Trophoblast cell (in vitro differentiated cells and primary cell): ENCODE measurements around the gene ZNF853.
"Not testable (repeated sequence)": the region's sequence is repeated elsewhere in the genome, so short reads cannot be mapped to it uniquely, and the experiment has no call there.

Experiments
- DNase-seq, 2 donors: peaks; one replicate each; pipeline ENCODE4 v3.0.0-alpha.2; 2016
- H2AFZ ChIP-seq: 2 replicates; pipeline ENCODE4 v1.6.1; 2013; ENCODE audit warnings: low read length, moderate library complexity, mild to moderate bottlenecking; ENCODE audit not compliant: insufficient read depth, poor library complexity
- H2AK5ac ChIP-seq: 2 replicates; pipeline ENCODE4 v1.6.1; 2013; ENCODE audit warnings: mild to moderate bottlenecking, low read length
- H2BK120ac ChIP-seq: 2 replicates; pipeline ENCODE4 v1.6.1; 2013; ENCODE audit warnings: low read length, mild to moderate bottlenecking, moderate library complexity; ENCODE audit not compliant: insufficient read depth, poor library complexity
- H2BK12ac ChIP-seq: 2 replicates; pipeline ENCODE4 v1.6.1; 2013; ENCODE audit warnings: mild to moderate bottlenecking, low read length, moderate library complexity
- H2BK5ac ChIP-seq: 2 replicates; pipeline ENCODE4 v1.6.1; 2013; ENCODE audit warnings: low read length, low read depth, moderate library complexity, mild to moderate bottlenecking; ENCODE audit not compliant: poor library complexity
- H3K14ac ChIP-seq: 2 replicates; pipeline ENCODE4 v1.6.1; 2013; ENCODE audit warnings: mild to moderate bottlenecking, low read length
- H3K18ac ChIP-seq: 2 replicates; pipeline ENCODE4 v1.6.1; 2013; ENCODE audit warnings: mild to moderate bottlenecking, low read length
- H3K23ac ChIP-seq: 2 replicates; pipeline ENCODE4 v1.6.1; 2013; ENCODE audit warnings: low read length
- H3K27ac ChIP-seq: 2 replicates; pipeline ENCODE4 v1.5.1; 2013; ENCODE audit warnings: low read depth, mild to moderate bottlenecking, inconsistent platforms, low read length, moderate library complexity
- H3K27me3 ChIP-seq: 2 replicates; pipeline ENCODE4 v1.6.1; 2013; ENCODE audit warnings: inconsistent platforms, mild to moderate bottlenecking, low read length, moderate library complexity; ENCODE audit not compliant: insufficient read depth
- H3K36me3 ChIP-seq, 2 experiments: 1 replicate in 1 of 2; 2 replicates in 1 of 2; pipeline ENCODE4 v1.6.1; 2013; ENCODE audit warnings: low read length in 2 of 2, mild to moderate bottlenecking in 2 of 2, moderate library complexity in 1 of 2; ENCODE audit not compliant: insufficient read depth in 2 of 2, control insufficient read depth in 1 of 2
- H3K4ac ChIP-seq: 2 replicates; pipeline ENCODE4 v1.6.1; 2013; ENCODE audit warnings: low read depth, mild to moderate bottlenecking, low read length, moderate library complexity
- H3K4me1 ChIP-seq, 2 experiments: 1 replicate in 1 of 2; 2 replicates in 1 of 2; pipeline ENCODE4 v1.6.1; 2013; ENCODE audit warnings: low read length in 2 of 2, mild to moderate bottlenecking in 2 of 2, moderate library complexity in 1 of 2; ENCODE audit not compliant: insufficient read depth in 2 of 2, control insufficient read depth in 1 of 2
- H3K4me2 ChIP-seq: 2 replicates; pipeline ENCODE4 v1.6.1; 2013; ENCODE audit warnings: inconsistent platforms, mild to moderate bottlenecking, low read length, moderate library complexity
- H3K4me3 ChIP-seq: 2 replicates; pipeline ENCODE4 v1.5.1; 2013; ENCODE audit warnings: mild to moderate bottlenecking, low read depth, low read length, inconsistent platforms
- H3K79me1 ChIP-seq: one replicate; pipeline ENCODE4 v1.6.1; 2013; ENCODE audit warnings: low read length
- H3K79me2 ChIP-seq: 2 replicates; pipeline ENCODE4 v1.6.1; 2013; ENCODE audit warnings: low read length, mild to moderate bottlenecking; ENCODE audit not compliant: control insufficient read depth, insufficient read depth, poor library complexity
- H3K9ac ChIP-seq: 2 replicates; pipeline ENCODE4 v1.6.1; 2013; ENCODE audit warnings: mild to moderate bottlenecking, low read length
- H3K9me3 ChIP-seq: 2 replicates; pipeline ENCODE4 v1.6.1; 2013; ENCODE audit warnings: low read depth, mild to moderate bottlenecking, control low read depth, inconsistent platforms, low read length; ENCODE audit not compliant: insufficient read depth
- H4K12ac ChIP-seq: 2 replicates; pipeline ENCODE4 v1.6.1; 2013; ENCODE audit warnings: low read depth, mild to moderate bottlenecking, low read length, moderate library complexity
- H4K8ac ChIP-seq: 2 replicates; pipeline ENCODE4 v1.6.1; 2013; ENCODE audit warnings: low read depth, mild to moderate bottlenecking, low read length, moderate library complexity
- H4K91ac ChIP-seq: one replicate; pipeline ENCODE4 v1.6.1; 2013; ENCODE audit warnings: low read depth, mild to moderate bottlenecking, low read length, moderate library complexity
- whole genome bisulfite sequencing: extraction: QIAGEN DNeasy Blood & Tissue Kit; methylation state at CpG from one replicate; pipeline ENCODE4 v1.1.7; 2013; ENCODE audit warnings: missing lambda C conversion rate; ENCODE audit not compliant: insufficient read length, insufficient coverage; ENCODE audit errors: extremely low coverage; 5-methylcytosine and 5-hydroxymethylcytosine counted together

ZNF853 gene

DNA sequence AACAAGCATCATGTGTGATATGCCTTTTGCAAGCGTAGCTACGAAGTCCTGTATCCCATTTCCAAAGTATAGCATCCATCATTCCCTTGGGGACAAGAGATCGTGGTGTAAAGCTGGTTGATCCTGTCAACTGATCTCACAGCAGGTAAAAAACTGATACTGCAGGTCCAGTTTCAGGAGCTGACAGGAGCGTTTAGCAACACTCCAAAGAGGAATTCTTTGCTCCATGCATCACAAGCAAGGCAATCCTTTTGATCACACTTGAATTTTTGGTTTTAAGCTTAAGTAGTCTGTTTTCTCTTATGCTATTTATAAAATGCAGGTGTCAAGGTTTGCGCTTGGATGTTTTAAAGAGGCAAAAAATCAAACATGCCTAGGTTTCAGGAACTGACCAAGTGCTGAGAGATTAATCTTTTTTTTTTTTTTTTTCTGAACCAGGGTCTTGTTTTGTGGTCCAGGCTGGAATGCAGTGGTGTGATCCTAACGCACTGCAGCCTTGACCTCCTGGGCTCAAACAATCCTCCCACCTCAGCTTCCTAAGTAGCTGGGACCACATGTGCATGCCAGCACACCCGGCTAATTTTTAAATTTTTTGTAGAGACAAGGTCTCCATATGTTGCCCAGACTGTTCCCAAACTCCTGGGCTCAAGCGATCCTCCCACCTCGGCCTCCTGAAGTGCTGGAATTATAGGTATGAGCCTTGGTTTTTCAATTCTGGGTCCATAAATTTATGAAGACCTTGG, 40.0 kb upstream of the ZNF853 start:
- no peak overlapping the region for H3K4me2 ChIP-seq
- H4K91ac ChIP-seq, result no peak overlapping the region

DNA sequence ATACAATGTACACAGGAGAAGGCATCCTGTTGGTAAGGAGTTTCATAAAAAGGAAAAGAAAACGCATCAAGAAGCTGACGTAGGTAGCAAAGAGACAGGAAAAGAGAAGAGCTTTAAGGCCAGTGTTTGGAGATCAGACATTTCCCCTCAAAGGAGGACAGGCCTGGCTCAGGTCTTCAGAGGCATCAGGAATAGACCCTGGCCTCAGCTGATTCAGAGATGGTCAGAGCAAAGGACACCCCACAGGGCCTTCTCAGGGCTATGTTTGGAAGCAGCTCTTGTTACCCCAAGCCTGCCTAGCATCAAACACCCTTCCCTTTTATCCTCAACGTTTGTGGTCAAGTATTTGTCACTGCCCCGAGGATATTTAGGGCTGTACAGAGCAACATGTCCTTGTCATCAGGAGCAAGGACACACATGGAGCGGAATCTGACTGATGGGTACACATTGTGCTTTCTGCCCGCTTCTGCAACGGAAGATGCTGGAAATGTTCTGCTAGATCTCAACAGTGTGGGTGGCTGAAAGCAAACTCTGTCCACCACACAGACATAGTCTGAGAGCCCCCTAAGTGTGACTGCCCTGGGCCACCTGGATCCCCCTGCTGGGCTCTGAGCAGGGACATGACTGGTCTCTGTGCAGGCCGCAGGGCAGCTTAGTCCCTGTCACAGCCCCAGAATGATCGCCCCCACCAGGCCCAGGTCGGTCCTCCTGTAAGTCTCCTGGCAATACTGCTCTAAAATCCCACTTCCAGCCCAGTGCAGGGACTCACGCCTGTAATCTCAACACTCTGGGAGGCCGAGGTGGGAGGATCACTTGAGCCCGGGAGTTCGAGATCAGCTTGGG, 39.2 kb upstream of the ZNF853 start:
- H3K9ac ChIP-seq, result no peak overlapping the region
- no peak overlapping the region for H4K91ac ChIP-seq
- no peak overlapping the region for H2BK12ac ChIP-seq
- H3K9me3 ChIP-seq, result no peaks in the 10 kb centered on the region
- peaks cover 2% of the 10 kb centered on the region for H3K79me2 ChIP-seq
- no peak overlapping the region for H3K18ac ChIP-seq
- no CpG with 5 or more reads among the region's 14 CpGs for WGBS
- H4K12ac ChIP-seq, result no peak overlapping the region
- no peak for DNase-seq
- H4K8ac ChIP-seq, result peak overlapping the region; percentile 70
- H3K79me1 ChIP-seq, result peaks cover 6% of the 10 kb centered on the region
- no peak overlapping the region for H3K4ac ChIP-seq
- H3K23ac ChIP-seq, result no peak overlapping the region
- H3K14ac ChIP-seq, result no peak overlapping the region
- H3K27me3 ChIP-seq, result no peaks in the 10 kb centered on the region
- H3K4me2 ChIP-seq, result no peak overlapping the region
- H3K4me1 ChIP-seq, result no peaks in the 10 kb centered on the region
- H2BK5ac ChIP-seq, result no peak overlapping the region
- H3K4me3 ChIP-seq, result no peak overlapping the region
- peaks cover 9% of the 10 kb centered on the region in 2 experiments for H3K36me3 ChIP-seq
- H2AFZ ChIP-seq, result no peak overlapping the region
- H2BK120ac ChIP-seq, result no peak overlapping the region
- H3K27ac ChIP-seq, result no peak overlapping the region
- H2AK5ac ChIP-seq, result no peak overlapping the region

More for the DNA sequence above, 40.0 kb upstream of the ZNF853 start:
- no CpG with 5 or more reads among the region's 9 CpGs for WGBS
- H2AFZ ChIP-seq, result no peak overlapping the region
- H3K9me3 ChIP-seq, result no peaks in the 10 kb centered on the region
- H3K4me3 ChIP-seq, result no peak overlapping the region
- H3K4ac ChIP-seq, result no peak overlapping the region
- no peak overlapping the region for H3K18ac ChIP-seq
- no peaks in the 10 kb centered on the region for H3K27me3 ChIP-seq
- H3K9ac ChIP-seq, result no peak overlapping the region
- no peak for DNase-seq
- no peak overlapping the region for H2AK5ac ChIP-seq
- no peak overlapping the region for H2BK120ac ChIP-seq
- peaks cover under 1 to 1% of the 10 kb centered on the region in 2 experiments for H3K36me3 ChIP-seq
- no peaks in the 10 kb centered on the region for H3K4me1 ChIP-seq
- H3K79me2 ChIP-seq, result peaks cover 2% of the 10 kb centered on the region
- H4K12ac ChIP-seq, result no peak overlapping the region
- no peak overlapping the region for H2BK12ac ChIP-seq
- H3K23ac ChIP-seq, result no peak overlapping the region
- no peak overlapping the region for H2BK5ac ChIP-seq
- no peak overlapping the region for H3K27ac ChIP-seq
- peaks cover 6% of the 10 kb centered on the region for H3K79me1 ChIP-seq
- no peak overlapping the region for H4K8ac ChIP-seq
- H3K14ac ChIP-seq, result no peak overlapping the region

DNA sequence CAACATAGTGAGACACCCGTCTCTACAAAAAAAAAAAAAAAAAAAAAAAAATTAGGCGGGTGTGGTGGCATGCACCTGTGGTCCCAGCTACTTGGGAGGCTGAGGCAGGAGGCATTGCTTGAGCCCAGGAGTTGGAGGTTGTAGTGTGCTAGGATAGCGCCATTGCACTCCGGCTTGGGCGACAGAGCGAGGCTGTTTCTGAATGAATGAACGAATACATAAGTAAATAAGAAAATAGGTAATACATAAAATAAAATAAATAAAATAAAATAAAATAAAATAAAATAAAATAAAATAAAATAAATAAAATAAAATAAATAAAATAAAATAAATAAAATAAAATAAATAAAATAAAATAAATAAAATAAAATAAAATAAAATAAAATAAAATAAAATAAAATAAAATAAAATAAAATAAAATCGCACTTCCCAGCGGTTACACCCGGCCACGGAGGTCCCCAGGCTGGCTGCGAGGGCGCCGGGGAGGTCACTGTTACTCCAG, 38.5 kb upstream of the ZNF853 start:
- Histone ChIP-seq H3K4me2 (peak overlapping the region; percentile 75), H3K4me3 (peak overlapping the region; percentile 78), H4K12ac (peak overlapping the region; percentile 96), H4K8ac (peak overlapping the region; percentile 99), H4K91ac (peak overlapping the region; percentile 91)
- H3K27me3 ChIP-seq, H2BK12ac ChIP-seq, H3K36me3 ChIP-seq, H3K18ac ChIP-seq, H2BK5ac ChIP-seq, H3K9me3 ChIP-seq, H2AFZ ChIP-seq, H3K27ac ChIP-seq, H3K4ac ChIP-seq, H2AK5ac ChIP-seq, H3K9ac ChIP-seq, H3K79me1 ChIP-seq, H3K14ac ChIP-seq, H2BK120ac ChIP-seq, H3K79me2 ChIP-seq, H3K4me1 ChIP-seq, H3K23ac ChIP-seq: not testable (repeated sequence)
- no CpG with 5 or more reads among the region's 14 CpGs for WGBS
- DNase-seq, result peak in 1 of 2 donors; percentile 8

DNA sequence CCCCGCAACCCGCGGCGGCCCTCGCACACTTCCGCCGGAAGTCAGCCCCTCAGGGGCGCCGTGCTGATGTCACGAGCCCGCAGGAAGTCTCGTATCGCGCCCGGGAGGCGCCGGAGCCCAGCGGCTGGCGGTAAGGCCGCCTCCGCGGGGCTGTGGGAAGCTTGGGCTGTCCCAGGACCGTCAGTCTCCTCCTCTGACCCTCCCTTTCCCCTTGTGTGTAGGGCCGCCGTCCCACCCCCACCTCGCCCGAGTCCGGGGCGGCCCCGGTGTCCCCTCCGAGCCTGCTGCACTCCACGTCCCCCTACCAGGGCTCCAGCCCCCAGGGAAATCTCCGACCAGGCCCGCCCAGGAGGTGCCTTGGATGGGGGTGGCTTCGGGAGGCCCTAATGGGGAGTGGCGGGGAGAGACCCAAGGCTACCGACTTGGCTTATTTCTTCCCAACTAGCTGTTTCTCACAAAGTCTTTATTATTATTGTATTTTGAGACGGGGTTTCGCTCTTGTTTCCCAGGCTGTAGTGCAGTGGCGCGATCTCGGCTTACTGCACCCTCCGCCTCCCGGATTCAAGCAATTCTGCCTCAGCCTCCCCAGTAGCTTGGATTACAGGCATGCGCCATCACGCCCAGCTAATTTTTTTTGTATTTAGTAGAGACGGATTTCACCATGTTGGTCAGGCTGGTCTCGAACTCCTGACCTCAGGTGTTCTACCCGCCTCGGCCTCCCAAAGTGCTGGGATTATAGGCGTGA, 37.9 kb upstream of the ZNF853 start, which contains the start of gene ZDHHC4:
Gene ZDHHC4, plus strand, starts transcription at position 86 of the 745 bp plus-strand sequence. CDS start 3,108 bp downstream, outside the sequence.
- H3K18ac ChIP-seq, result peak within 1 kb of the TSS; percentile 98
- H2AFZ ChIP-seq, result peak within 1 kb of the TSS; percentile 68
- no peaks in the 10 kb centered on the region for H3K9me3 ChIP-seq
- peak within 1 kb of the TSS; percentile 94 for H2BK5ac ChIP-seq
- H3K79me2 ChIP-seq, result peaks cover 2% of the 10 kb centered on the region
- WGBS, result no CpG with 5 or more reads among the region's 51 CpGs
- H3K4ac ChIP-seq, result peak within 1 kb of the TSS; percentile 92
- peak; percentile 90 to 93 for DNase-seq
- H3K4me1 ChIP-seq, result no peaks in the 10 kb centered on the region
- no peak within 1 kb of the TSS for H3K23ac ChIP-seq
- H3K27me3 ChIP-seq, result no peaks in the 10 kb centered on the region
- H3K27ac ChIP-seq, result peak within 1 kb of the TSS; percentile 61
- peak within 1 kb of the TSS; percentile 91 for H4K91ac ChIP-seq
- no peak within 1 kb of the TSS for H2BK12ac ChIP-seq
- peak within 1 kb of the TSS; percentile 94 for H3K9ac ChIP-seq
- H3K4me2 ChIP-seq, result peak within 1 kb of the TSS; percentile 75
- H3K36me3 ChIP-seq, result peaks cover 10 to 12% of the 10 kb centered on the region in 2 experiments
- H3K4me3 ChIP-seq, result peak within 1 kb of the TSS; percentile 78
- peak within 1 kb of the TSS; percentile 83 for H2BK120ac ChIP-seq
- H4K12ac ChIP-seq, result peak within 1 kb of the TSS; percentile 96
- H3K14ac ChIP-seq, result peak within 1 kb of the TSS; percentile 99
- H2AK5ac ChIP-seq, result peak within 1 kb of the TSS; percentile 77
- H3K79me1 ChIP-seq, result peaks cover 6% of the 10 kb centered on the region
- H4K8ac ChIP-seq, result peak within 1 kb of the TSS; percentile 99
